Fibroblast of mammary gland (primary cell): Measurements from ENCODE around the gene PTPRH.

Source experiments
- DNase-seq: peaks from one replicate; pipeline ENCODE4 v3.0.0-alpha.2; 2010; ENCODE audit warnings: low read depth
- H3K4me3 ChIP-seq: 2 replicates; pipeline ENCODE4 v1.5.1; 2011; ENCODE audit warnings: low read depth, mild to moderate bottlenecking, low read length, moderate library complexity; ENCODE audit not compliant: control insufficient read depth
- TF ChIP-seq, protein P1 (sequence below): conservative IDR thresholded peaks from 2 replicates; pipeline ENCODE4 v1.5.1; 2011; ENCODE audit warnings: low read depth, low read length, inconsistent platforms; ENCODE audit not compliant: control insufficient read depth, insufficient read depth

Gene PTPRH

DNA sequence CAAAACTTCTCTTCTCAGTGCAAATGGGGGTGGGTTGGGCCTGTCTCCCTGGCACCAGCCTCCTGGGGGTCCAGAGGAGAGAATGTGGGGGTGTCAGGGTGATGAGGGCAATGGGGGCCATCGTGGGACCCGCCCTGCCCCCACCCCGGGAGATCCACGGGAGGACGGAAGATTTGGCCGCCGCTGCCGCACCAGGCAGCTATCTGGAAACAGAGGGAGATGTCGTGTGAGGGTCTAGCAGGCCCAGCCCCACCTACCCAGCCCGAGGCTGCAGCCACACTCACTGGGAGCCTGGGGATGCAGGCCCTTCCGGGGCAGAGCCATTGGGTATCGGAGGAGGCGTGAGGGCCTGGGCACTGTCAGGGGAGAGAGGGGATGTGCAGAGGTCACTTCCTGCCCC is 21.0 kb upstream of the PTPRH start:
- H3K4me3 ChIP-seq = no peak overlapping the region
- no peak for DNase-seq
- TF ChIP-seq, protein P1, sequence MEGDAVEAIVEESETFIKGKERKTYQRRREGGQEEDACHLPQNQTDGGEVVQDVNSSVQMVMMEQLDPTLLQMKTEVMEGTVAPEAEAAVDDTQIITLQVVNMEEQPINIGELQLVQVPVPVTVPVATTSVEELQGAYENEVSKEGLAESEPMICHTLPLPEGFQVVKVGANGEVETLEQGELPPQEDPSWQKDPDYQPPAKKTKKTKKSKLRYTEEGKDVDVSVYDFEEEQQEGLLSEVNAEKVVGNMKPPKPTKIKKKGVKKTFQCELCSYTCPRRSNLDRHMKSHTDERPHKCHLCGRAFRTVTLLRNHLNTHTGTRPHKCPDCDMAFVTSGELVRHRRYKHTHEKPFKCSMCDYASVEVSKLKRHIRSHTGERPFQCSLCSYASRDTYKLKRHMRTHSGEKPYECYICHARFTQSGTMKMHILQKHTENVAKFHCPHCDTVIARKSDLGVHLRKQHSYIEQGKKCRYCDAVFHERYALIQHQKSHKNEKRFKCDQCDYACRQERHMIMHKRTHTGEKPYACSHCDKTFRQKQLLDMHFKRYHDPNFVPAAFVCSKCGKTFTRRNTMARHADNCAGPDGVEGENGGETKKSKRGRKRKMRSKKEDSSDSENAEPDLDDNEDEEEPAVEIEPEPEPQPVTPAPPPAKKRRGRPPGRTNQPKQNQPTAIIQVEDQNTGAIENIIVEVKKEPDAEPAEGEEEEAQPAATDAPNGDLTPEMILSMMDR = no peak

DNA sequence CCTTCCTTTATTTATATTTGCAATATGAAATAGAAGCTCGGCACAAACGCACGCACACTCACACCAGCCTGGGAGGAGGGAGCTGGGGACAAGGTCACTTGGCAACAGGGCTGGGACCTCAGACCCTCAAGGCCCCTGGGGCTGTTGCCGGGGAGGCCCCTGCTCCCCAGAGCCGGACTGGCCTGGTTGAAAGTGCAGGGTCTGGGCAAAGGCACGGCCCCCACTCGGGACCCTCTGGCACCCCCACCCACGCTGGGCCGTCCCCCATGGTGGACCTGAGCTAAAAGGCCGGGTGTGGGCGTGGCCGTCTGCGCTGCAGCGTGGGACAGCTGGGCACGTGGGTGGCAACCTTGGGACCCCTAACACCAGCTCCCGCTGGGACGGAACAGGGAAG is 20.5 kb upstream of the PTPRH start:
- no peak overlapping the region for H3K4me3 ChIP-seq
- no peak for DNase-seq
- TF ChIP-seq, protein P1 = no peak

DNA sequence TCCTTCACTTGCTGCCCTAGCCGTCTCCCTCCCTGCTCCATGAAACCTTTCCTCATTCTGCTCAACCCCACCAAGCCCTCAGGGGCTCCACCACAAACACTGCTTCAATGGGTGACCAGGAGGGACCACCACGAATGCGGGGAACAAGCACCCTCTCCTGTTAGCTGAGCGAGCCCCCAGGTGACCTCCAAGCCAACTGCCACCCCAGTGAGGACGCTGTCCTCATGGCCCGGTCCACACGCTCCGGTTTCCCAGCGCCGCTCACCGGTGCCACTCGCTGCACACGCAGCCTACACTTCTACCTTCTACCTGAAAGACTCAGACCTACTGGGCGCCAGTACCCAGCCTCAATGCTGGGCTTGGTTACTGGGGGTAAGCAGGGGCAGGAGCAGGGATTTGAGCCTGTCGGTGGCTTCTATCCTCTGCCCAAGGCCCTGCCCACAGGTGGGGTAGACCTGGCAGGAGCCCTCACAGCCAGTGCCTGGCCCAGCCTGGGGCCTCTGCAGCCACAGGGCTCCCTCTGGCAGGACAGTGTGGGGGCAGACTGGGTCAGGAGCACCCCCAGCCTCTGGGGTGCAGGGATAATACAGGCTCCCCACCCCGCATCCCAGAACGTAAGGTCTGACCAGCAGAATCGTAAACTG is 20.0 kb upstream of the PTPRH start:
- TF ChIP-seq, protein P1 = no peak
- no peak for DNase-seq
- H3K4me3 ChIP-seq = no peak overlapping the region

DNA sequence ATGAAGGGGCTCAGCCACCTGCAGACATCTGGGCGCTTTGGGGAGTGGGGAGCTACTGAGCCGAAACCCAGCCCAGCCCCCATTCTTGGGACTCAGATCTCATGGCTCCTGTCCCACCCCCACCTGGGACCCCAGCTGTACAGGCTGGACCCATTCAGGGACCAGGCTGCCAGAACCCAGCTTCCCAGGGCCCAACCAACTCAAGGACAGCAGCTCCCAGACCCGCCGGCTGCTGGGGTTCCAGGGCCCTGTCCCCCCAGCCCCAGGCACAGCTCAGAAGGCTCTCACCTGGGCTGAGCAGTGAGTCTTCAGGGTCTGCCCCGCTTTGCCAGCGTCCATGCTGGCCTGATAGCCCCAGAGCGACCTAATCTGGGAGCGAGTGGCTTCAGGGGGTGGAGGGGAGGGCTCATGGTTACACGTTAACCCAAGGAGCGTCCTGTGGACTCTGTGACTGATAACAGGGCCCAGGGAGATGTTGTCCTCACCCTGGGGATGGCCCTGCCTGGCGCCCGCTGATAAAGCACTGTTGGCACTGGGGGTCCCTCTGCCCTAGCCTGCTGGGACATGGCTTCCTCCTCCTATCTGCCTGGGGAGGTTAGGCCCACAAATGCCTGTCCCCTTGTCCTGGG is 19.2 kb upstream of the PTPRH start, which contains the start of gene TMEM86B:
Gene TMEM86B (minus strand): TSS at position 361 of the 629 bp plus-strand sequence. CDS start 22 bp downstream, at position 339.
- H3K4me3 ChIP-seq = no peak within 1 kb of the TSS
- TF ChIP-seq, protein P1 = no peak
- no peak for DNase-seq

DNA sequence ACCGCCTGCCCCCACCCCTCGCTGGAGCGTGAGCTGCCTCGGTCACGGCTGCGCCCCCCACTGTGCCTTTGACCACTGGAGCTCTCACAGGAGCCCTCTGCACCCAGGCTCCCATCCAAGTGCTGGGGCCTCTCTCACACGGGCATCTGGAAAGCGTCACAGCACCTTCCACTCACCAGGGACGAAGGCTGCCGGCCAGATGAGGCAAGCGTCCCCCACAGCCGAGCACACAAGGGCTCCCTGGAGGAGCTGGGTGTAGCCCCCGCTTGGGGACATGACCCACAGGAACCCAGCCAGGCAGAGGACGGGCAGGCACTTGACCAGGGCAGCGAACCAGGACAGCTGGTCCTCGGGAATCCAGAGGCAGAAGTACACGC is 18.7 kb upstream of the PTPRH start:
- DNase-seq = no peak
- TF ChIP-seq, protein P1 = no peak
- H3K4me3 ChIP-seq = no peak overlapping the region

DNA sequence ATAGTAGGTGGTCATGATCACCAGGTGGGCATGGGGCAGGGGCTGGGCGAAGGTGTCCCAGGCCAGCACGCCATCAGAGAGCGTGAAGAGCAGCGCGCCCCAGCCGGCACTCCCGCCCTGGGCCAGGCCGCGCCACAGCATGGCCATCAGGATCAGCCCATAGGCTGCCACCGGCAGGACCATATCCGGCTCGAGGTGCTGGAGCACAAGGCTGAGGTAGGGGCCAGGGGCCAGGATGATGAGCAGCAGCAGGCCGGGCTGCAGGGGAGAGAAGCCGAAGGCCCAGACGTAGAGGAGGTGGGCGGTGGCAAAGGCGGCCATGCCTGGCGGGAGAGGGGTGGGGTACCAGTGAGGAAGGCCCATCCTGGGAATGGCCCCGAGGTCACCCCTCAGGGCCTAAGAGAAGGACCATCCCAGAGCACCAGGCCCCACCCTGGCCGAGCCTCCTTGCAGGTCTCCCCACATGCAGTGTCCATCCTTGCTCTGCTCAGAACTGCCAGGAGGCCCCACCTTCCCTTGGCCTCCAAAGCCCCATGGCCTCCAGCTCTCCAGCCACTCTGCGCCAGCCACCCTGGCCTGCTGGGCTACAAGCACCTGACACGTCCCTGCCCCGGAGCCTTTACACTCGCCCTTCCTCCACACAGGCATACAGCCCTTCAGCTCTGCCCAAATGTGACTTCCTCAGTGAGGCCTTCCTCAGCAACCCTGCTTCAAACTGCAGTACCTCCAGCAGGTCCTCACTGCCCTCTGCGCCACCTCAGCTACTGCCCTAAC is 18.1 kb upstream of the PTPRH start:
- TF ChIP-seq, protein P1 = no peak
- no peak overlapping the region for H3K4me3 ChIP-seq
- no peak for DNase-seq
